Activated effector memory CD4-positive, alpha-beta T cell treated with Interleukin-2 at 50 U/mL for 16 hours (primary cell): ENCODE data around the gene CDK18.

Experiments used
- DNase-seq: peaks from one replicate; pipeline ENCODE4 v3.0.0-alpha.2; 2020

Gene CDK18

DNA sequence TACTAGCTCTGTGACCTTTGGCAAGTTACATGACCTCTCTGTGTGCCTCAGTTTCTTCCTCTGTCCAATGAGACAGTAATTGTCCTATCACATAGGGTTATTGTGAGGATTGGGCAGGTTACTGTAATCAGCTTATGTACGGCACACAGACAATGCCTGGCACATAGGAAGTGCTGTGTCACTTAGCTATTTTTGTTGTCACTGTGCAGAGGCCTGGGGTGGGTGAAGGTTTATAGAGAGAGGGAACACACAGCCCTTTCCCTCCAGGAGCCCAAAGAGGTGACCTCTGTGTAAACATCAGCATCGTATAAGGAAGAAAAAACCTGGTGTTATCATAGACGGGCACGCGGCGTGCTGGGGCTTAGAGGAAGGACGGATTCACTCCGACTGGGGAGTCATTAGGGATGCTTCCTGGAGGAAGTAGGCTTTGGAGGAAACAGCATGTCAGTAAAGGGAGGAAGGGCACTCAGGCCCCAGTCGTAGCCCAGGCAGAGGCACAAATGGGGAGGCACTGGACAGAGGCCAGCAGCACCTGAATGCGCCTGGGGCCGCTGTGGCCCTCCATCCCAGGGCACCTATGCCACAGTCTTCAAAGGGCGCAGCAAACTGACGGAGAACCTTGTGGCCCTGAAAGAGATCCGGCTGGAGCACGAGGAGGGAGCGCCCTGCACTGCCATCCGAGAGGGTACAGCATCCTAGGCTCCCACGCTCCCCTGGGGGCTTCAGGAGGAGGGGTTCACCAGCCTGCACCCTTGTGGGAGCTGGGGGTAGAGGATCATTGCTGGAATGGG lies 21.2 kb downstream of the CDK18 start:
- DNase-seq: no peak

DNA sequence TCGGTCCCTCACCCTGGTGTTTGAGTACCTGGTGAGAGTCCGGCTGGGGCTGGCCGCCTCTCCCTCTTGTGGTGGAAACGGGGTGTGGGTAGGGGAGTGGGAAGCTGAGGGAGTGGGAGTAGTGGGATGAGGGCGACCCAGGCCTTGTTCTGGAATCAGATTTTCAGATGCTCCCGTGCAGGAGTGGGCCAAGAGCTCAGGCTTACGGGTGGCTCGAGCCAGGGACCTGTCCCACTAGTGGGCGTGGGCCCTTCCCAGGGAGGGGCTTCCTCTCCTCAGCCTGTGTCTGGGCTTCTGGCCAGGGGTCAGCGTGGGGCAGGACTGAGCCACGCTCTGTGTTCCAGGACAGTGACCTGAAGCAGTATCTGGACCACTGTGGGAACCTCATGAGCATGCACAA lies 22.0 kb downstream of the CDK18 start:
- DNase-seq: no peak

DNA sequence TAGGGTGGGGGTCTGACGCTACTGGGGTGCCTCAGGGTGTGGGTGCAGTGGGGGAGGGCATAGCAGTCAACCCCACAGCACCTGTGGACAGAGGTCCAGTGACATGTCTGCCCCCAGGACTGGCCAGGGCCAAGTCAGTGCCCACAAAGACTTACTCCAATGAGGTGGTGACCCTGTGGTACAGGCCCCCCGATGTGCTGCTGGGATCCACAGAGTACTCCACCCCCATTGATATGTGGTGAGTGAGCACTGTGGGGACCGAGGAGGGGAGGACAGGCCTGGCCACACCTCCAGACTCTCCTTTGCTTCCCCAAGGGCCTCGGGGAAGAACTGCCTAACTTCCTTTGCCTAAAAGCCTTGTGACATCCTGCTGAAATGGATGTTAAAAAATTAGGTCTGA lies 23.5 kb downstream of the CDK18 start:
- DNase-seq: no peak

DNA sequence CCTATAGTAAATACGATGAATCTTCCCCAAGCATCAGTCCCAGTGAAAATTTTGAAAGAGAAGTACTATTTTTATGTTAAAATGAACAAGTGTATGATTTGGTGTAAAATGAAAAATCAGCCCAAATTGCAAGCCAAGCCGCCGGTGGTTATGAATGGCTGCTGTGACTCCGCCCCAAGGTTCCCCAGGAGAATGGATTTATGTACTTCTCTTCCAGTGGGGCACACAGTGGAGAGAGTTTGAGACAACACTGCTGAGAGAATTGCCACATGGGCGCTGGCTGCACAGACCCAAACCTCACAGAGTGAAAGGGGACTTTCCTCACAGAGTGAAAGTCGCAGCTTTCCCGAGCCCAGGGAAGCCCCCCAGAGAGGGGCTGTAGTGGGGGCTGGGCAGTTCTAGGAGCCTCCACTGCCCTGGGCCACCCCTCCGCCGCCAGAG lies 24.0 kb downstream of the CDK18 start:
- no peak for DNase-seq

DNA sequence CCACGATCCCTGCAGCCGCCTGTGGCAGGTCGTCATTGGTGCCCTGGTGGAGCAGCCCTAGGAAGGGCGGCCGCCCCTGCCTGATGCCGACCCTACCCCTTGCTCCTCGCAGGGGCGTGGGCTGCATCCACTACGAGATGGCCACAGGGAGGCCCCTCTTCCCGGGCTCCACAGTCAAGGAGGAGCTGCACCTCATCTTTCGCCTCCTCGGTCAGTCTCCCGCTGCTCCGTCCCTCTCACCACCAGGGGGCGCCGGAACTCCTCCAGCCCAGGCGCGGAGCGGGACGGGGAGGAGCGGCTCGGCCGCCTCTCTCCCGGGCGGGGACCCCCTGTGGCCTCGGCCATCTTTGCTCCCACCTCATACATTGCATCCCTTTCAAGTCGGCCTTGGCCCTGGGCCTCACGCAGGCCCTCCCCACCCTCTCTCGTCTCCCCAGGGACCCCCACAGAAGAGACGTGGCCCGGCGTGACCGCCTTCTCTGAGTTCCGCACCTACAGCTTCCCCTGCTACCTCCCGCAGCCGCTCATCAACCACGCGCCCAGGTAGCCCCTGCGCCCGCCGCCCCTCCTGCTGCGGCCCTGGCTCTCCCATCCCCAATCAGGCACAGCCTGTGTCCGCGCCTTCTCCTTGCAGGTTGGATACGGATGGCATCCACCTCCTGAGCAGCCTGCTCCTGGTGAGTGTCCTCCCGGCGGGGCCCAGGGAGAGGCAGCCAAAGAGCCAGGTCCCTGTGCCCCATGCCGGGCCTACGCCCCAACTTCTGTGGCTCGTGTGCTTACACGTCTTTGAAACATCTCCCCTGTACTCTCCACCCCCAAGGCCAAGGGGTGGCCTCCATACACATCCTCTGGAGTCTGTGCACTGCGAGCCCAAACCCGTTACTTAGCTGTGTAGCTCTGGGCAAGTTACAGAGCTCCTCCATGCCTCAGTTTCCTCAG lies 24.7 kb downstream of the CDK18 start:
- peak; percentile 66 for DNase-seq

DNA sequence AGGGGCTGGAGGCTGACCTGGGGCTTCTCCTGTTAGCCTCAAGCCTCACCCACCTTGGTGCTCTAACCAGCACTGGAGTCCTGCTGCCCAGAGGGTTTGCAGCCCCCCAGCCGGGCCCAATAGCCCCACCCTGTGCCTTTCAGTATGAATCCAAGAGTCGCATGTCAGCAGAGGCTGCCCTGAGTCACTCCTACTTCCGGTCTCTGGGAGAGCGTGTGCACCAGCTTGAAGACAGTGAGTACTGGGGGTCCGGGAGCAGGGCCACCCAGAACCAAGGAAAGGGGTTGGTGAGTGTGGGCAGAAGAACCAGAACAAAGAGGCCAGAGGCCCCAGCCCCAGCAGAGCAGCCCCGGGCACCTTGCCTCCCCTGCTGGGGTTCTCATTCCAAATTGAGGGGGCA lies 25.6 kb downstream of the CDK18 start:
- no peak for DNase-seq

DNA sequence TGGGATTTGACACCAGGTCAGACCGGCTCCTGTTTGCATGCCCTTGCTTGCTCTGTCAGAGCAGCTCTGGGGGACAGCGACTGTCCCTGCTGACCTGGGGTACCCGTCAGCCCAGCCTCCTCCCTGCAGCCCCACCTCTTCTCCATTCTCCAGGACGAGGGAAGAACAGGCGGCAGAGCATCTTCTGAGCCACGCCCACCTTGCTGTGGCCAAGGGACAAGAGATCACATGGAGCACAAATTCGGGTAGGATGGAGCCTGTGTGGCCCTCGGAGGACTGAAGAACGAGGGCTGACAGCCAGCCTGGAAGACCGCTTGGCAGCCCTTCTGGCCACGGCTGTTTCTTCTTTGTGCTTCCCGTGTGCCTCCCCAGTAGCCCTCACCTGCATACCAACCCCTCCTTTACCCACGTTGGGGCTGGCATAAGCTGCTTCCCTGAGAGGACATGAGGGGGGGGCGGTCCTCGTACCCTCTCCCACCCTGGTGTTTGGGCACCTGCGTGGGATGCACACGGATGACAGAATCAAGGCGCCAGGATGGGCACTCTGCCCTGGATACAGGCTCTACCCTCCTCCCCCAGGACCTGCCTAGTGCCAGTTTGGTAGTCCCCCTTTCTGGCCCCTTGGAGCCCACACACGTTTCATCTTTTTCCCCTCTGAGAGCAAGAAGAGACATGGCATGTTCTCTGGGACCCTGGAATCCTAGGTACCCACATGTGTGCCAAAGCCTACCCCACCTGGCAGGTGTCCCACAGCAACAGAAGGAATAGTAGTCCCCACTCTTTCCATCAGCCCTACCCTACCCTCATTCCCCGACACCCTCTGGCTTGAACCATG lies 26.9 kb downstream of the CDK18 start:
- DNase-seq: no peak

DNA sequence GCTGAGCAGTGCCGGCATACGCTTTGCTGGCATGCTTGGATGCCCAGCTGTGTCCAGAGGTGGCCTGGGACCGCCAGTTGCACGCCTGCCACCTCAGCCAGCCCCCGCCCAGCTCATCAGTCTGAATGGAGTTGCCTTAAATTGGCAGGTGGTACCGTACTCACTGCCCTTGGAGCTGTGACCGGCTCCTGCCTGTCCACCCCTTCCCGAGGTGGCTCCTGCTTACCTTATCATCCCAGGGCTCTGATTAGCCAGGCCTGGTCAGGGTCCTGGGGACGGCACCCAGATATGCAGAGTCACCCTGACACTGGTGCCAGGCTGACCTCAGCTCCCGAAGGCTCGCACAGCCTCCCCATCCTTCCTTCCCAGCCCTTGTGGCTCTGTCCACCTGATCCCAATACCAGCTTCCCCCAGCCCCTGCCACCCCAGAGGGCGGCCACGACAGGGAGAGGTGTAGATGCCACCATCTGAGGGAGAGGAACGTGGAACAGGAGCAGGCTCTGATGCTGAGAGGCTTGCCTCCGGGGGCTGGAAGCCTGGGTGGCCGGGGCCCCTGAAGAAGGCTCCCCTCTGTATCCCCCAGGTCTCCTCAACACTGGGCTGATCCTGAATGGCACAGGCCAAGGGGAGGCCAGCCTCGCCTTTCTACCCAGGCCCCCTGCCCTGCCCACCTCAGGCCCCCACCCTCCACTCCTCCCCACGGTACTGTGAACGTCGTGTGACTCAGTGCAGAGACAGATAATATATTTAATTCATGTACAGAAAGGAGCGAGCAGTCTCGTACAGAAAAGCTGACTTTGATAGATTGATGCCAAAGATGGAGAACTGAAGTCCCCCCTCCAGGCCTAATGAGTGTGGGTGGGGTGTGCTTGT lies 27.8 kb downstream of the CDK18 start:
- no peak for DNase-seq

DNA sequence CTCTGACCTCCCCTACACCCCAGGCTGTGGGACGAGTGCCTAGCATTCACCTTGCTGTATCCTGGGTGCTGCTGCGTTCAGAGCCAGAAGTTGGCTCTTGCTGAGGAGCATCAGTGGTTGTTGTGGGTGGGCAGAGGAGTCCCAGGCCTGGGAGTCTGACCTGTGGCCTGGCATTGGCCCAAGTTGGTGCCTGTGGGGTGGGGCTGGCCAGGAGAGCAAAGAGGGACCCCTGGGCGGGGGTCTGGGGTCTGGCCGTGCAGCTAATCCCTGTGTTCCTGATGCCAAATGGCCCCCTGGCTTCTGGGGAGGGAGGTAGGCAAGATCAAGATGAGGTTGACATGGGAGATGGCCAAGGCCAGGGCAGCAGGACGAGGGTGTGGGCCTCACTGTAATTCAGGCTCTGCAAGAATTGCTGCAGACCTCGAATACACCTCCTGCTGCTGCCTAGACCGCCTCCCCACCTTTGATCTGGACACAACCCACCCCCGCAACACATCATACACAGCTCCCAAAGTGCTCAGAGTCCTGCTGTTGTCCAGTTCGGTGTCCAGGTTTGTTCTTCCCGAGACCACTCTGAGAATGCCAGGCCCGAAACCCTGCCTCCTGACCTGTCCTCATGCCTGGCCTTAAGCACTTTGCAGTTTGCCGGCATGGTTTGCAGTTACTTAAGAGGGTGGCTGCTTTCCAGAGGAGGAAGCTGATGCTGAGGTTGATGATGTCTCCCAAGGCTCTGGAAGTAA lies 28.7 kb downstream of the CDK18 start:
- no peak for DNase-seq

DNA sequence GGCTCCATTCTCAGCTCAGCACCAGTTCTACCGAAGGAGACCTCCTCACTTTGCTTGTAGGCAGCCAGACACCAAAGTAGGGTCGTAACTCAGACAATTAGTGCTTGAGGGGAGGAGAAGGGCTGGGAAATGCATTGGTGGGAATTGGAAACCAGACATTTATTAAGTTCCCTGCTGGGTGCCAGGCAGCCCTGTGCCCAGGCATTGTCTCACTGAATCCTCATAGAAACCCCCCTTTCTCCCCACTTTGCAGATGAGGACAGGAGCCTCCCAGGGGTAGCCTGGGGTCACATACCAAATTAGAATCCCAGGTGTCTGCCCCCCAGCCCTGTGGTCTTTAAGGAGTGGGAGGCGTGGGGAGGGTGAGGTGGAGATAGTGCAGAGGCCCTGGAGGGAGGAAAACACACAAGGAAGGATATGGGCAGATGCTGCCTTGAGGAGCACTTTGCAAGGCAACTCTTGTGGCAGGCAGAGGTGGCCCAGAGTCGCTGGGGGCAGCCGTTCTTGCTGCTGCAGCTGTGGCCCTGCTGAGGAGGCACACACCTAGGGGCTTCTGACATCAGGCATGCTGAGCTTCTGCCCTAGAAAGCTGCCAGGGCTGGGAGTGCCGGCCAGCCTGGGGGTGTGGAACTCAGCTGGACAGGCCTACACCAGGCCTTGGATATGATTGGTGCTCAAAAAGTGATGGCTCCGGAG lies 29.4 kb downstream of the CDK18 start:
- DNase-seq: no peak

DNA sequence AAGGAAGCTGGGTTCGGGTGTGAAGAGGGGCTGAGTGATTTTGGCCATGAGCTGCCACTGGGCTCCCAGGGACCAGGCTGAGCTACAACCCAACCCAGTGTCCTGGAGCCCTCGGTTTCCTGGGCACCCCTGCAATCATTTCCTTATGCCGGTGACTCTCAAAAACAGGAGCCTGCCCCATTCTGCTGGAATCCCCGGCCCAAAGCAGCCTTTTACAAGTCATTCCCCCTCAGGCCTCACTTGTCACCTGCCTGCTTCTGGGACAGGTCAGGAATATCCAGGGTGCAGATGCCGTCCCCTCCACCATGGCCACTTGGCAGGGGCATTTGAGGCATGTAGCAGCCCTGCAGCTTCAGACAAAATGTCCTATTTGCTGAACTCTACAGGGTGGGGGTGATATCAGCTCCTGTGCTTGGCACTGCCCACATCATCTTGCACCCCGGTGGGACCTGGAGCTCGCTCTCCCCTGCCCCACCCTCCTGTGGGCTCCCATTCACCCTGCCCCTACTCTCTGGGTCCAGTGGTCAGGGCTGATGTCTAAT lies 30.0 kb downstream of the CDK18 start:
- DNase-seq: no peak

DNA sequence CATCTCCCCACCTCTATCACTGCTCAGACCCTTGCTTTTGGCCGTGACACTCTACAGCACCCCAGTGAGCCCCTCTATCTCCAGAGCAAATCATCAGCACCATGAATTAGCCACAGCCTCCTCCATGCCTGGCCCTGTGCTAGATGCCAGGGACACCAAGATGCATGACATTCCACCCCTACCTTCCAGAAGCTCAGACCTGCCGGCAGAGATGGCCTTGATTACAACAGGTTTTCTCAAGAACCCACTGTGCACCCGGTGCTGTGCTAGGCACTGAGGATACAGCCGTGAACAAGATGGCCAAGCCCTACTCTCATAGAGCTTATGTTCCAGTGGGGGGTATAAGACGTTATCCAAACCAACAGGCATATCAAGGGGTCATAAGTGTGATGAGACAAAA lies 30.6 kb downstream of the CDK18 start:
- DNase-seq: no peak

DNA sequence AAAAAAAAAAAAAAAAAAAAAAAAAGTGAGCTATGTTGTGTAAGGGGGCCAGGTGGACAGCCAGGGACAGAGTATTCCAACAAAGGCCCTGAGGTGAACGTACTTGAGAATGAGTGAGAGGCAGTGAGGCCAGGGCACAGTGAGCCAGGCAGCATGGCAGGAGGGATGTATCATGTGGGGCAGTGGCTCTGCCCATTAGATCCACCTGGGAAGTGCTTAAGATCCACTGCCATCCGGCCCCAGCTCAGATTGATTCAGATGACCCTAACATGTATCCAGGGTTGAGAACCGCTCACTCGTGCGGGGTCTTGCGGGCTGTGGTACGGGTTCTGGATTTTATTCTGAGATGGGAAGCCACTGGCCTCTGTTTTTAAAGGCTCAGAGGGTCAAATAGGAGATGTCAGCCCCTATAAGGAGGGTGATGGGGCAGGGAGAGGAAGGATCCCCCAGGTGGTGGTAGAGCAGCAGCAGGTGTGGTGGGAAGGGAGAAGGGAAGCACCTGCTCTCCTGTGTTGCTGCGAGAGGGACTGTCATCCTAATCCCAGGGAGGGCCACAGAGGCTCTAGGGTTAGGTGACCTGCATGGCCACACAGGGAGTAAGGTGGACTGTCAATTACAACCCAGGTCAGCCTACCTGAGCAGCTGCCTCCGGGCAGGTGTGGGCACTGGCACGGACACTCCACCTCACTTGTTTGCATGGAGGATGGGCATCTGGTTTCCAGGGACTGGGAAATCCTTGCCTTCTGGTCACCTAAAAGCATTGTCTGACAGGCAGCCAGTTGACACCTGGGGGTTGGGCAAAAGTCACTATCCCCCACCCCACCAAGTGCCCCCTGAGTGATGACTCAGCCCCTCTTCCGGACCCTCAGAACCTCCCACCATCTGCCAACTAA lies 31.6 kb downstream of the CDK18 start:
- no peak for DNase-seq

DNA sequence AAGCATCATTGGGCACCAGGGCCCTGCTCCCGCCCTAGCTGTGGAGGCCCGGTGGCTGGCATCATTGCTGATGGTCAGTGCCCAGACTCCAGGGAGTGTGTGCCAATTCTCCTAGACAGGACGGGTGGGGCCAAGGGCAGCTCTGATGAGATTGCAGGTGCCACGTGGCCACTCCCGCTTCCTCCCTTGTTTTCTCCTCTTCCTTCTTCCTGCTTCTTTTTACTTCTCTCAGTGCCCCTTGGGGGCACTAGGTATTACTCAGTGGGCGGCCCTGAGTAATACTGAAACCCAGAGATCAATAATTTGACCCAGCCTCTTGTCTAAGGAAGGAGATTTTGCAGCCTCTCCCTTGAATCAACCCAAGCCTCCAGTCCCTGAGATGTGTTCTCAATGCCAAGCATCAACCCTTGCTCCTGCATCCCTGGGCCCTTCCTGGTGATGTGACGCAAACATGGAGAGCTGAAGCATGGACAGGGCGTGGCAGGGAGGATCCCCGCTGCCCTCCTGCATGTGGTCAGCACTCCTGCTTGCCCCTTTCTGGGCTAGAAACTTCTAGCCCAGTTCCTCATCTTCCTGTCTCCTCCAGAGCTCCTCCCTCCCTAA lies 32.4 kb downstream of the CDK18 start:
- DNase-seq: no peak

DNA sequence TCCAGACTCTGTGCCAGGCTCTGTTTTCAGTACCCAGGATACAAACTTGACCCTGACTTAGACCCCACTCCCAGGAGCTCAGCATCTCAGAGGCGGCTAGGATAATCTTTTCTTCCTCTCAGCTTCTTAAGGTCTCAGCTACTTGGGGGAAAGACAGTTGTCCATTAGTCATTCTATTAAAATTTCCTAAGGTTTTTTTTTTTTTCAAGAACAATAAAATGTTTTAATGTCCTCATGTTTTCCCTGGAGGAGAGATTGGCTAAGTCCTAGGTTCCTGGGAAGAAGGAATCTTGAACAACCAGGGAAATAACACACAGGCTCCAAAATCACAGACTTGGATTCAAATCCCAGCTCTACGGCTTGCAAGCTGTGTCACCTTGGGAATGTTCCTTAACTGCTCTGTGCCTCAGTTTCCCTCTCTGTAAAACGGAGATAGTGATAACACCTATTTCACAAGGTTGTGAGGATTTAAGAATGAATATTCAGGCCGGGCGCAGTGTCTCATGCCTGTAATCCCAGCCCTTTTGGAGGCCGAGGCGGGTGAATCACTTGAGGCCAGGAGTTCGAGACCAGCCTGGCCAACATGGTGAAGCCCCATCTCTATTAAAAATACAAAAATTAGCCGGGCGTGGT lies 33.0 kb downstream of the CDK18 start:
- no peak for DNase-seq

DNA sequence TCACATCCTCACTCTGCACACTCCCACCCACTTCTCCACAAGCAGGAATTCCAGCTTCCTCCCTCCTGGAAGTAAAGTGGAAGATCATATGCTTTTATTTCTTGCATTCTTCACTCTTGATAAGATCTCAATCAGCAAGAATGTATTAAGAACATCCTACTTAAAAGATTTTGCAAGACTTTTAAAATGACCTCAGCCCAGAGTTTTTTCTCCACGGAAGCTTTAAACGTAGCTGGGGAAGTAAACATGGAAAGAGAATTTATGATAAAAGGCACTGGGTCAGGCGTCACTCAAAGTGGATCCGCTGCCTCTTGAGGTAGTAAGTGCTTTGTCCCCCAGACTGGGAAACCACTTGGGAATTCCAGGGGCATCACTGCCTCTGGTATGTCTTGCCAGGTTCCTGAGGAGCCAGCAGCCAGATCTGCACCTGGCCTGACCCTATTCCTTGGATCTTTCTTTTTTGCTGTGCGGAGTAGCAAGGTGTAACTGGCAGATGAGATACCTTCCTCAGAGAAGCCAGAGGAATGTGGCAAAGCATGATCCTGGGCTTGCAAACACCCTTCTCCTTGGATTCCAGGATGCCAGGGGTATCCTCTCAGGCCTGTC lies 33.9 kb downstream of the CDK18 start:
- DNase-seq: no peak

DNA sequence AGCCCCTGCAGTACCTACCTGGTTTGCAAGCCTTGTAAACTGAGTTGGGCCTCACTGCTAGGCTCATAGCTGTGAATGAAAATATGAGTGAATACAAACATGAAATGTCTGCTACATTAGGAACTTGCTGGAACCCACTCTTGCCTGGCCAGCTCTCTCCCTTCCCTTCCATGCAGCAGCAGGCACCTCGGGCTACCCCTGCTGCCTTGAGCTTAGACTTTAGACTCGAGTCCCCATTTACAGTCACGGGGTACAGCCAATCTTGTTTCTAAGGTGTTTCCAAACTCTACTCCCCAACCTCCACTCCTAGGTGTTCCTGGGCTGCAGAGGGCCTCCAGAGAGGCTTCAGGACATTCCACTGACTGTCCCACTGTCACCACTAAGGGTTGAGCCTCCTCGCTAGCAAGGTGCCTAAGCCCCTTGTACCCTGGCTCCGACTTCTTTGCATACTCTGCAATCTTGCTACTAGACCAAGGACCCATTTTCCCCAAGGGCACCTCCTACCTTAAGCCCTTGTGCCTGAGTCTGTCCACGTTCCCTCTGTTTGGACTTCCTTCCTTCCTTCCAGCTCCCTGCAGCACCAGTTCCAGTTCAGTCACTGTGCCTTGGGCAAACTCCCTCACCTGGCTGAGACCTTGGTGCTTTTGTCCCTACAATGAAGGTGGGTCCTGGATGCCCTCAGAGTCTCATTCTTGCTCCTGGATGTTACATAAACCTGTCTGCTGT lies 36.9 kb downstream of the CDK18 start:
- no peak for DNase-seq
